AG04450 (cell line): ENCODE data around the gene MUC2. TPM values are rescaled to one million over a fixed set of nuclear protein-coding genes. Genes with fewer than 3 reads are reported as not detected.
"Not testable (repeated sequence)": the region's sequence is repeated elsewhere in the genome, so short reads cannot be mapped to it uniquely, and the experiment has no call there.

Experiments
- CTCF ChIA-PET: fragments of 300-600, 350-600 bp; formaldehyde crosslinking; extraction: SDS; loops from one replicate; lab custom pipeline; 2022; ENCODE audit warnings: antibody characterized with exemption, inconsistent platforms; lab: Charles Lee
- POLR2A ChIA-PET: fragments of 350-600 bp; formaldehyde crosslinking; extraction: SDS; loops from one replicate; lab custom pipeline; 2021; ENCODE audit warnings: antibody characterized with exemption, inconsistent platforms; lab: Yijun Ruan, JAX
- DNase-seq: peaks from one replicate; pipeline ENCODE4 v3.0.0-alpha.2; 2011; ENCODE audit warnings: low read depth, low spot score
- H3K27ac ChIP-seq: one replicate; pipeline ENCODE4 v1.5.1; 2012; ENCODE audit warnings: low read depth, low read length, control low read depth
- H3K27me3 ChIP-seq: one replicate; pipeline ENCODE4 v1.6.0; 2012; ENCODE audit warnings: low read length; ENCODE audit not compliant: control insufficient read depth, insufficient read depth
- H3K4me3 ChIP-seq: 2 replicates; pipeline ENCODE4 v1.5.1; 2011; ENCODE audit warnings: mild to moderate bottlenecking, low read depth, low read length, control low read depth
- H3K9me3 ChIP-seq: 2 replicates; pipeline ENCODE4 v1.5.1; 2012; ENCODE audit warnings: low read length; ENCODE audit not compliant: control insufficient read depth, insufficient read depth
- polyA plus RNA-seq: library from polyadenylated mRNA; depleted of rRNA; stranded (reverse); fragments of >200 nt; gene quantifications from 2 replicates; pipeline ENCODE4 v1.2.3, GENCODE V29; 2011
- TF ChIP-seq, protein P1 (sequence below): IDR thresholded peaks from 2 replicates; pipeline ENCODE4 v1.5.1; 2011; ENCODE audit warnings: low read depth, low read length, control low read depth, inconsistent platforms

MUC2 gene
- polyA plus RNA-seq, 1 experiment = not detected

DNA sequence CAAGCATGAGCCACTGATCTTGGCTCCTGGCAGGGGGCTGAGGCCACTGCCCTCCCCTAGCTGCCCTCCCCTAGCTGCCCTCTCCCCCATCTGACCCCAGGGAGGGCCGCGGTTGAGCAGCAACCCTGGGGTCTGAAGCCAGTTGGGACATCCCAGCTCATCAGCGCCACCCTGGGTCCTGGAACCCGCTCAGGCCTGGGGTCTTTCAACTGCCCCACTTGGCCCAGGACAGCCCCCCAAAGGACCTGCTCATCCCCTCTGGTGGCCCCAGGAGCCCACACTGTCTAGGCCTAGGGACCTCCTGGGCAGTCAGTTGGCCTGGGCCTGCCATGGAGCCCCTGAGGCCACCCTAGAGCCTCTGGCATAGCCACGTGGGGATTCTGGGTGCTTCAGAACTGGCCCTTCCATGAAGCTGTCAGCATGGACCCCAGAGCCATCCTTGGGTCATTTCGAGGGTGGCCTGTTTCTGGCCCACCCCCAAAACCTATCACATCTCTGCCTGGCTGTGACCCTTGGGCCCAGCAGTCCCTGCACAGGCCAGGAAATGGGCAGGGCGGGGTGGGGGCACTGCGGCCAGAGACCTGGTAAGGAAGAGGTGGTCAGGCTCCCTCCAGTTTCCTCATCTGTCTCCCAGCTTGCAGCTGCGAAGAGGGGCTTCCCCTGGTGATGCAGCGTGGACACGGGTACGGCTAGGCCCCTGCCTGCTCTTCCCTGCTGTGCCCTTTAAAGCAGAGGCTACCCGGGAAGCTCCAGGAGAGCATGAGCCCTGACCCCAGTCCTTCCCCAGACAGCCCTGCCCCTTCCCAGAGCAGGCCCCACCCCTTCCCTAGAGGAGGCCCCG is 37.9 kb downstream of the MUC2 start:
- ChIA-PET POLR2A (no interaction called here), CTCF (no interaction called here)
- DNase-seq = no peak

DNA sequence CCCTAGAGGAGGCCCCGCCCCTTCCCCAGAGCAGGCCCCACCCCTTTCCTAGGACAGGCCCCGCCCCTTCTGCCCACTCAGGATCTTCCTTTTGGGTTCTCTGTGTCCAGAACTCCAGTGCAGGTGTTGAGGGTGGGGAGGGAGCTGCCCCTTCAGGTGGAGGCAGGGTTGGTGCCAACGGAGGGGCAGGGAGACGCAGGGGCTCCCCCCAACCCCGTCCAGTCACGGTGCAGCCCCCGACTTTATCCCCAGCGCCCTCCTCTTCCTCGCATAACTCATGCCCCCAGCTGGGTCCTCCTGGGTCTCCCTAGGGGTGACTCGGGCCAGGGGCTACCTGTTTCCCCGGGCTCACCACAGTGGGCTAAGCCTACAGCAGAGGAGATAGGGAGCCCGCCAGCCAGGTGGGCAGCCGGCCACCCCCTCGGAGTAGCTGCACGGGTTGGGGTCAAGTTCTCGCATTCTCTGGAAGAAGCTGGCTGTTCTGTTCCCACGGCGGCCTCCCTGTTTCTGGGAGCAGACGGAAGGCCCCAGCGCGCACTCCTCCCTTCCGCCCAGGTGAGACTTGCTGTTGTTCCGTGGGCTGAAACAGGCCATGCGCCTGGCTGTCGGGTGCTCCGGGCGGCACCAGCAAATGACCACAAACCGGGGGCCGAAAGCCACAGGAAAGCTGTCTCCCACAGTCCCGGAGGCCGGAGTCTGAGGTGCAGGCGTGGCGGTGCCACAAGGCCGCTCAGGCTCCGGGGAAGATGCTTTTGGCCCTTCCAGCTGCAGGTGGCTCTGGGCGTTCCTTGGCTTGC is 38.9 kb downstream of the MUC2 start:
- Histone ChIP-seq H3K27ac (no peak overlapping the region), H3K27me3 (peaks cover 3% of the 10 kb centered on the region), H3K4me3 (no peak overlapping the region), H3K9me3 (peaks cover 24% of the 10 kb centered on the region; the same call in 1 of the 2 replicates)
- no peak for DNase-seq
- TF ChIP-seq, protein P1, sequence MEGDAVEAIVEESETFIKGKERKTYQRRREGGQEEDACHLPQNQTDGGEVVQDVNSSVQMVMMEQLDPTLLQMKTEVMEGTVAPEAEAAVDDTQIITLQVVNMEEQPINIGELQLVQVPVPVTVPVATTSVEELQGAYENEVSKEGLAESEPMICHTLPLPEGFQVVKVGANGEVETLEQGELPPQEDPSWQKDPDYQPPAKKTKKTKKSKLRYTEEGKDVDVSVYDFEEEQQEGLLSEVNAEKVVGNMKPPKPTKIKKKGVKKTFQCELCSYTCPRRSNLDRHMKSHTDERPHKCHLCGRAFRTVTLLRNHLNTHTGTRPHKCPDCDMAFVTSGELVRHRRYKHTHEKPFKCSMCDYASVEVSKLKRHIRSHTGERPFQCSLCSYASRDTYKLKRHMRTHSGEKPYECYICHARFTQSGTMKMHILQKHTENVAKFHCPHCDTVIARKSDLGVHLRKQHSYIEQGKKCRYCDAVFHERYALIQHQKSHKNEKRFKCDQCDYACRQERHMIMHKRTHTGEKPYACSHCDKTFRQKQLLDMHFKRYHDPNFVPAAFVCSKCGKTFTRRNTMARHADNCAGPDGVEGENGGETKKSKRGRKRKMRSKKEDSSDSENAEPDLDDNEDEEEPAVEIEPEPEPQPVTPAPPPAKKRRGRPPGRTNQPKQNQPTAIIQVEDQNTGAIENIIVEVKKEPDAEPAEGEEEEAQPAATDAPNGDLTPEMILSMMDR = no peak
- ChIA-PET CTCF (interaction anchor here (0.9 kb wide), 1 partner anchor 38 kb away, joined by 4 read pairs; no protein-coding TSS in a partner anchor), POLR2A (no interaction called here)

More for the DNA sequence above, 37.9 kb downstream of the MUC2 start:
- TF ChIP-seq, protein P1 = no peak
- Histone ChIP-seq H3K4me3 (no peak overlapping the region), H3K9me3 (peaks cover 34% of the 10 kb centered on the region; the same call in 1 of the 2 replicates), H3K27ac (no peak overlapping the region), H3K27me3 (peaks cover 3% of the 10 kb centered on the region)

DNA sequence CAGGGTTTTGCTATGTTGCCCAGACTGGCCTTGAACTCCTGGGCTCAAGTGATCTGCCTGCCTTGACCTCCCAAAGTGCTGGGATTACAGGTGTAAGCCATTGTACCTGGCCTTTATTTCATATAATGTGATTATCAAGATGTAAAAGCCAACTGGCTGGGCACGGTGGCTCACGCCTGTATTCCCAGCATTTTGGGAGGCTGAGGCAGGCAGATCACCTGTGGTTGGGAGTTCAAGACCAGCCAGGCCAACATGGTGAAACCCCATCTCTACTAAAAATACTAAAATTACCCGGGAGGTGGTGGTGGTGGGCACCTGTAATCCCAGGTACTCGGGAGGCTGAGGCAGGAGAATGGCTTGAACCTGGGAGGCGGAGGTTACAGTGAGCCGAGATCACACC is 40.6 kb downstream of the MUC2 start:
- POLR2A ChIA-PET = not testable (repeated sequence)

DNA sequence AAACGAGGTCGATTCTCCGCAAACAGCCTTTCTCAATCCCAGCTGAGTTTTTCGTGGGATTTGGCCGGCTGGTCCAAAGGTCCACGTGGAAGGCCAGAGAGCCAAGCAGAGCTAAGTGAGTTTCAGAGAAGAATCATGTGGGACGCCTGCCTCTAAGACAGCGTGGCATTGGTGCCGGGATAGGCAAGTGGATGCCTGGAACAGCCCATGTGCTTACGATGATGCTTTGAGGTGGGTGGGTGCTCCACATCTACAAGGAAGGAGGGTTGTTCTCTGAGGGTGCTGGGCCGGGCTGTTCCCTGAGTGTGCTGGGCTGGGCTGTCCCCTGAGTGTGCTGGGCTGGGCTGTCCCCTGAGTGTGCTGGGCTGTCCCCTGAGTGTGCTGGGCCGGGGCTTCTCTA is 41.4 kb downstream of the MUC2 start:
- Histone ChIP-seq H3K4me3 (no peak overlapping the region), H3K9me3 (peaks cover 14% of the 10 kb centered on the region; the same call in 1 of the 2 replicates), H3K27me3 (peaks cover 11% of the 10 kb centered on the region), H3K27ac (no peak overlapping the region)
- TF ChIP-seq, protein P1 = no peak
- POLR2A ChIA-PET = no interaction called here
- no peak for DNase-seq
- CTCF ChIA-PET = interaction anchor here (1.0 to 1.3 kb wide), 3 partner anchors 97 to 537 kb away, joined by 3 to 5 read pairs (median 4); no protein-coding TSS in a partner anchor

More for the DNA sequence above, 40.6 kb downstream of the MUC2 start:
- not testable (repeated sequence) for H3K4me3 ChIP-seq, H3K27ac ChIP-seq, DNase-seq, H3K27me3 ChIP-seq
- CTCF ChIA-PET = interaction anchor here (1.0 kb wide), 1 partner anchor 400 kb away, joined by 4 read pairs; no protein-coding TSS in a partner anchor
- peaks cover 17% of the 10 kb centered on the region; the same call in 1 of the 2 replicates for H3K9me3 ChIP-seq

DNA sequence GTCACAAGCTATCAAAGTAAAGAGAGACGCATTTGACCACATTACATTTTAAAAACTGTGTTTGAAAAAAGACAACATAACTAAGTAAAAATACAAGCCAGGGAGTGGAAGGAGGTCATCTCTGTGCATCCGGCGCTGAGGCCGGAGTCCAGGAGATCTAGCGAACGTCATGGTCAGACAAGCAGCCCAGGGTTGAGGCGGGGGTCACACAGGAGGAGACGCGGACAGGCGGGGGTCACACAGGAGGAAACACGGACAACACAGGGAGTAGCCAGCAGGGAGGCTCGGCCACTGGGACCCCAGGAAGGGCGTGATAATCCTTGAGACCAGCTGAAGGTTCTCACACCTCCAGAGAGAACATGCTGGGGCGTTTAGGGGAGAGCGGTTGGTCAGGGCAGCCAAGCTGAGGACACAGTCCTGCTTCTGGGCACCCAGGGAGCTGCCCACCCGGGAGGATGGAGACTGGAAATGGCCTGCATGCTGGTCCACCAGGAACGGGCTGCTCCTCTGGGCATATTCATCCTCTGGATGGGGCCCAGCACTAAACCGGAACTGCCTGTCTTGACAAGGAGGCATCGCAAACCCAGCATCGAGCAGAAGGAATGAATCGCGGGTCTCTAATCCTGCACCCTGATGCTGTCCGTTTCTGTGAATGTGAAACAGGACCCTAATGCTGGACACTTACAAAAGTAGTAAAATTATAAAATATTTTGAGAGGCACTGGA is 42.2 kb downstream of the MUC2 start:
- CTCF ChIA-PET = interaction anchor here (0.6 to 1.3 kb wide), 4 partner anchors 97 to 536 kb away, joined by 3 to 5 read pairs (median 4); no protein-coding TSS in a partner anchor
- Histone ChIP-seq H3K27me3 (peaks cover 11% of the 10 kb centered on the region), H3K4me3 (no peak overlapping the region), H3K9me3 (peaks cover 13% of the 10 kb centered on the region; the same call in 1 of the 2 replicates), H3K27ac (no peak overlapping the region)
- DNase-seq = no peak
- TF ChIP-seq, protein P1 = no peak
- POLR2A ChIA-PET = no interaction called here
